ENCODE data around the gene CBX4.

CBX4 gene

GRCh38 chr17:79830763-79831264 is 8.4 kb downstream of the CBX4 start:
- Histone ChIP-seq H3K27me3 (ENCODE audit: low read length) (no peaks in the 10 kb centered on the region), H3K9me3 (ENCODE audit: insufficient read depth, low read length) (no peaks in the 10 kb centered on the region), H3K9me2 (replicated peaks; ENCODE audit: insufficient read depth, low read length) (no peaks in the 10 kb centered on the region), H3K79me2 (ENCODE audit: insufficient read depth, low read length) (peaks cover 2% of the 10 kb centered on the region), H2AFZ (ENCODE audit: low read depth, low read length, severe bottlenecking) (no peak overlapping the region), H3K36me3 (ENCODE audit: low read length) (0 out of 2 replicates have a peak, but pooled peaks cover 3% of the 10 kb centered on the region), H3K4me2 (ENCODE audit: low read depth, low read length, poor library complexity, severe bottlenecking) (no peak overlapping the region), H4K20me1 (ENCODE audit: low read depth, low read length) (peaks cover 8% of the 10 kb centered on the region; the same call in 1 of the 2 replicates), H3F3A (ENCODE audit: insufficient read depth) (no peaks in the 10 kb centered on the region), H3K4me3 (ENCODE audit: insufficient read depth, low read length, poor library complexity, severe bottlenecking) (no peak overlapping the region), H3K27ac (ENCODE audit: low read depth, low read length) (no peak overlapping the region), H3K9ac (ENCODE audit: low read length) (no peak overlapping the region)
- no peak for TF ChIP-seq CTCF (IDR thresholded peaks at IDR 0.05; ENCODE audit: insufficient read depth, low read length, poor library complexity, severe bottlenecking)
- no peak for TF ChIP-seq EZH2phosphoT487 (conservative IDR thresholded peaks at IDR 0.05; ENCODE audit: low read length)

- H2AFZ ChIP-seq (ENCODE audit: low read depth, low read length, severe bottlenecking) = no peak overlapping the region
- no peak overlapping the region for H3K27ac ChIP-seq (ENCODE audit: low read depth, low read length)
- 0 out of 2 replicates have a peak, but pooled peaks cover 3% of the 10 kb centered on the region for H3K36me3 ChIP-seq (ENCODE audit: low read length)
- H3F3A ChIP-seq (ENCODE audit: insufficient read depth) = no peaks in the 10 kb centered on the region
- H3K4me3 ChIP-seq (ENCODE audit: insufficient read depth, low read length, poor library complexity, severe bottlenecking) = no peak overlapping the region
- H4K20me1 ChIP-seq (ENCODE audit: low read depth, low read length) = 0 out of 2 replicates have a peak, but pooled peaks cover 4% of the 10 kb centered on the region
- no peaks in the 10 kb centered on the region for H3K9me2 ChIP-seq (replicated peaks; ENCODE audit: insufficient read depth, low read length)
- H3K9me3 ChIP-seq (ENCODE audit: insufficient read depth, low read length) = no peaks in the 10 kb centered on the region
- no peak overlapping the region for H3K9ac ChIP-seq (ENCODE audit: low read length)
- no peak overlapping the region for H3K4me2 ChIP-seq (ENCODE audit: low read depth, low read length, poor library complexity, severe bottlenecking)
- TF ChIP-seq EZH2phosphoT487 (conservative IDR thresholded peaks at IDR 0.05; ENCODE audit: low read length) (no peak), CTCF (IDR thresholded peaks at IDR 0.05; ENCODE audit: insufficient read depth, low read length, poor library complexity, severe bottlenecking) (no peak)
- H3K27me3 ChIP-seq (ENCODE audit: low read length) = no peaks in the 10 kb centered on the region
- no peaks in the 10 kb centered on the region; the same call in 1 of the 2 replicates for H3K79me2 ChIP-seq (ENCODE audit: insufficient read depth, low read length)
These were observed 8.9 kb downstream of the CBX4 start for GRCh38 chr17:79830303-79830702.

GRCh38 chr17:79829457-79829856 is 9.8 kb downstream of the CBX4 start:
- no peak for TF ChIP-seq CTCF (IDR thresholded peaks at IDR 0.05; ENCODE audit: insufficient read depth, low read length, poor library complexity, severe bottlenecking)
- no peak for TF ChIP-seq EZH2phosphoT487 (conservative IDR thresholded peaks at IDR 0.05; ENCODE audit: low read length)
- no peaks in the 10 kb centered on the region for H3K9me3 ChIP-seq (ENCODE audit: insufficient read depth, low read length)
- H3K79me2 ChIP-seq (ENCODE audit: insufficient read depth, low read length) = no peaks in the 10 kb centered on the region
- no peaks in the 10 kb centered on the region for H3K27me3 ChIP-seq (ENCODE audit: low read length)
- H3K4me3 ChIP-seq (ENCODE audit: insufficient read depth, low read length, poor library complexity, severe bottlenecking) = no peak overlapping the region
- no peaks in the 10 kb centered on the region for H3K36me3 ChIP-seq (ENCODE audit: low read length)
- H3F3A ChIP-seq (ENCODE audit: insufficient read depth) = no peaks in the 10 kb centered on the region
- 0 out of 2 replicates have a peak, but pooled peaks cover 4% of the 10 kb centered on the region for H4K20me1 ChIP-seq (ENCODE audit: low read depth, low read length)
- H3K27ac ChIP-seq (ENCODE audit: low read depth, low read length) = no peak overlapping the region
- no peak overlapping the region for H2AFZ ChIP-seq (ENCODE audit: low read depth, low read length, severe bottlenecking)
- H3K9ac ChIP-seq (ENCODE audit: low read length) = no peak overlapping the region
- H3K9me2 ChIP-seq (replicated peaks; ENCODE audit: insufficient read depth, low read length) = no peaks in the 10 kb centered on the region
- no peak overlapping the region for H3K4me2 ChIP-seq (ENCODE audit: low read depth, low read length, poor library complexity, severe bottlenecking)

All from SU-DHL-6 (cell line).